Muscle of leg (tissue), 11 donors: ENCODE data around the gene DCAF4L1. TPM values are rescaled to one million over a fixed set of nuclear protein-coding genes. Genes with fewer than 3 reads are reported as not detected.

Experiments
- DNase-seq: peaks from one replicate; pipeline ENCODE4 v3.0.0; 2013
- H3K27ac ChIP-seq: one replicate; pipeline ENCODE4 v1.5.1; 2013; ENCODE audit warnings: mild to moderate bottlenecking, low read length, control low read depth
- H3K27me3 ChIP-seq: one replicate; pipeline ENCODE4 v1.6.1; 2013; ENCODE audit warnings: low read length; ENCODE audit not compliant: control insufficient read depth, insufficient read depth
- H3K36me3 ChIP-seq: one replicate; pipeline ENCODE4 v1.6.1; 2013; ENCODE audit warnings: low read length; ENCODE audit not compliant: control insufficient read depth, insufficient read depth
- H3K4me1 ChIP-seq: one replicate; pipeline ENCODE4 v1.6.1; 2013; ENCODE audit warnings: low read length; ENCODE audit not compliant: control insufficient read depth, insufficient read depth
- H3K4me3 ChIP-seq: one replicate; pipeline ENCODE4 v1.5.1; 2013; ENCODE audit warnings: low read length, control low read depth
- H3K9me3 ChIP-seq: replicated peaks from 2 replicates; pipeline ENCODE4 v1.6.1; 2013; ENCODE audit warnings: low read depth, low read length; ENCODE audit not compliant: control insufficient read depth
- WGBS: methylation state at CpG from one replicate; pipeline ENCODE4 v1.1.5; 2013; ENCODE audit warnings: missing lambda C conversion rate; ENCODE audit not compliant: insufficient coverage; 5-methylcytosine and 5-hydroxymethylcytosine counted together
- polyA plus RNA-seq, 8 donors: library from polyadenylated mRNA; unstranded; fragments of 120-200 nt; gene quantifications; one replicate each; pipeline versions ENCODE4 v1.2.1 to v1.2.3, GENCODE V29; 2013; ENCODE audit warnings: inconsistent platforms in 1 of 8, low replicate concordance in 1 of 8; ENCODE audit not compliant: insufficient read length in 8 of 8, insufficient read depth in 1 of 8
- total RNA-seq: library from RNA; stranded (reverse); fragments of 120-200 nt; gene quantifications from one replicate; pipeline ENCODE4 v1.2.4, GENCODE V29; 2013

Gene DCAF4L1
- total and polyA plus RNA-seq, 9 donors = 0.05 to 0.40 (median 0.18) TPM

DNA sequence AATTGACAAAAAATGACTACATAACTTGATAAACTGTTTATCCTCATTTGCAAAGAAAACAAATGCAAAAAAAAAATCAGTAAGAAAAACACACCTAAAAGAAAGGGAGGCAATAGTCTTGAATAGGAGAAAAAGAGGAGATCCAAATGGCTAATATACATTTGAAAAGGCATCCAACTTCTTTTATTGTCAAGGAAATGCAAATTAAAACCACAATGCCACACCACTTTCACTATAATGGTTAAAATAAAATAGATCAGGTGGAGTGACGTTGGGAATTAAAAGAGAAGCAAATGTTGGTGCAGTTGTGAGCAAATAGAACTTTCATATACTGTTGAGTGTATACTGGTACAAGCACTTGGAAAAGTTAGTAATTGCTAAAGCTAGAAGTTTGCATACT is 3.6 kb downstream of the DCAF4L1 start:
- no peaks in the 10 kb centered on the region for H3K9me3 ChIP-seq
- no peaks in the 10 kb centered on the region for H3K36me3 ChIP-seq
- WGBS = no CpG with 5 or more reads among the region's 1 CpG
- no peak for DNase-seq
- no peak overlapping the region for H3K27ac ChIP-seq
- H3K27me3 ChIP-seq = no peaks in the 10 kb centered on the region
- H3K4me1 ChIP-seq = no peaks in the 10 kb centered on the region
- H3K4me3 ChIP-seq = no peak overlapping the region

DNA sequence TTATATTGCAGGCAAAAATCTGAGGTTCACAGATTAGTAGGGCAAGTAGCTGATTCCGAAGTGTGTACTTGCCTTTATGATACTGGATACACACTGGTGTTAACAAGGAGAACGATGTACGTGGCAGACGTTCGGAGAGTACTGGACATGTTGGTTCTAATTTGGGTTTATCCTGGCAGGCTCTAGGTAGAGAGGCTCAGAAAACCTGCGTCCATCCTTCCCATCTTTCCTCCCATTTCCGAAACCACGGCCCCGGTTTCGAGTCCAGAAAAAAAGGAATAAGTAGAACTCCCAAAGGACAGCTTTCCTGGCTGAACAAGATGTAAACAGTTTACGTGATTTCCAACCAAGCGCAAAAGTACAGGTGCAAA is 8.4 kb downstream of the DCAF4L1 start:
- no peaks in the 10 kb centered on the region for H3K9me3 ChIP-seq
- 0% methylated on average over 3 of the region's 12 CpGs for WGBS
- H3K36me3 ChIP-seq = no peaks in the 10 kb centered on the region
- H3K27ac ChIP-seq = peak overlapping the region; percentile 69
- H3K4me3 ChIP-seq = peak overlapping the region; percentile 73
- no peaks in the 10 kb centered on the region for H3K27me3 ChIP-seq
- peaks cover 8% of the 10 kb centered on the region for H3K4me1 ChIP-seq
- DNase-seq = no peak

DNA sequence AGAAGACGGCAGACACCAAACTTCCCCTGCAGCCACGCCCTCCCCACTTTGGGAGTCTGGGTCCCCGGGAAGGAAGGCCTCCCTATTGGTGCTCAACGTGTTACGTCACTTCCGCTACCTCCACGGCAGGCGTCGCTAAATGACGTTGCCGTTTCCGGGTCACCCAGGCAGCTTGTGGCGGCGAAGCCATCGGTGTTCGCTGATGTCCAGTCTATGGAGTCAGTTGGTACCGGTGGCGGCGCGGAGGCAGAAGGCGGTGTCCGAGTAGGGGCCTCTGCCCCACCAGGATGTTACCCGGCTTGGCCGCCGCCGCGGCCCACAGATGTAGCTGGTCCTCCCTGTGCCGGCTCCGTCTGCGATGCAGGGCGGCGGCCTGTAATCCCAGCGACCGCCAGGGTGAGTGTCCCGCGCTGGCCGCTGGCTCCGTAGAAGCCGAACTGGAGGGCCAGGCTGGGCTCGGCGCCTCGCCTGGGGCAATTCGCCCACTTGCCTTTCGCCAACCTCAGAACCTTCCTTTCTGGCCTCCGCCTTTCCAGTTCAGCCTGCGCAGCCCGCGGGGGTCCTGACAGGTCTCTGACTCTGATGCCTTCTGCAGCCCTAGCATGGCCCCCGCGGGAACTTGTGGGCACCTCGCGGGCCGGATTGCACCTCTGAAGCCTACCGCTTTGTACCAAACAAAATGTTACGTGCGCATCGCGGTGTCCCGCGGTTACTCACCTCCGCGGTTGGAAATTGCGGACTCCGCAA is 9.0 kb downstream of the DCAF4L1 start, which contains the start of gene SLC30A9:
Gene SLC30A9, plus strand, starts transcription at position 166 of the 747 bp plus-strand sequence. Its CDS starts 122 bp downstream, at position 288.
- peak within 1 kb of the TSS; percentile 73 for H3K4me3 ChIP-seq
- H3K9me3 ChIP-seq = no peaks in the 10 kb centered on the region
- peak; percentile 99 for DNase-seq
- WGBS = under 1% methylated on average over 64 of the region's 64 CpGs
- no peaks in the 10 kb centered on the region for H3K27me3 ChIP-seq
- H3K27ac ChIP-seq = peak within 1 kb of the TSS; percentile 72
- no peaks in the 10 kb centered on the region for H3K36me3 ChIP-seq
- peaks cover 8% of the 10 kb centered on the region for H3K4me1 ChIP-seq

DNA sequence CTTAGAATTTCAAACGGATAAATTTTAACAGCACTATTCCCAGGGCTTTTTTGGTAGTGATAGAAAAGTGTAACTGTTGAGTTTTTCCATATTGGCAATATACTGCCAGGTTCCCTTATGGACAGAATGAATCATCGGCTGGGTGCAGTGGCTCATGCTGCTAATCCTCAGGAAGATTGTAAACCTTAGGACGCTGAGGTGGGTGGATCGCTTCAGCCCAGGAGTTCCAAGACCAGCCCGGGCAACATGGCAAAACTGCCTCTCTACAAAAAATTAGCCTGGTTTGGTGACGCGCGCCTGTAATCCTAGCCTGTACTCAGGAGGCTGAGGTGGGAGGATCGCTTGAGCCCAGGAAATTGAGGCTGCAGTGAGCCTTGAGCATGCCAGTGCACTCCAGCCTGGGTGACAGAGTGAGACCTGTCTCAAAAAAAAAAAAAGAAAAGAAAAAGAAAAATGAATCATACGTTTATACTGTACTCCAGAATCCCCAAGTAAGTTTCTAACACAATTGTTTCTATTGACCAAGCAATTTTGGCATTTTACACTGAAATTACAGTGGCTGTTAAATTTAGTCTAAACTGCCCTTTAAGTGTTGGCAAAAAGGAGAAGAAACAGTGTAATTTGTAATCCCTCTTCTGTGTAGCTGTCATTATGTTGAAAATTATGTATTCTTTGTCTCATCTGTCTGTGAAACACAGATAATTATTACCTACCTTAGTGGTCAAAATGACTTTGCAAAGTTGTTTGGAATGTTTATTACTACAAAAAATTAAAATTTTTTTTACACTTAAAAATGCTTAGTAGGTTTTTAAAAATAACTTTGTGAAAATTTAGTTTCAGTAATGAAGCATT is 10.6 kb downstream of the DCAF4L1 start:
- H3K4me1 ChIP-seq = peaks cover 8% of the 10 kb centered on the region
- WGBS = 94% methylated on average over 8 of the region's 10 CpGs

DNA sequence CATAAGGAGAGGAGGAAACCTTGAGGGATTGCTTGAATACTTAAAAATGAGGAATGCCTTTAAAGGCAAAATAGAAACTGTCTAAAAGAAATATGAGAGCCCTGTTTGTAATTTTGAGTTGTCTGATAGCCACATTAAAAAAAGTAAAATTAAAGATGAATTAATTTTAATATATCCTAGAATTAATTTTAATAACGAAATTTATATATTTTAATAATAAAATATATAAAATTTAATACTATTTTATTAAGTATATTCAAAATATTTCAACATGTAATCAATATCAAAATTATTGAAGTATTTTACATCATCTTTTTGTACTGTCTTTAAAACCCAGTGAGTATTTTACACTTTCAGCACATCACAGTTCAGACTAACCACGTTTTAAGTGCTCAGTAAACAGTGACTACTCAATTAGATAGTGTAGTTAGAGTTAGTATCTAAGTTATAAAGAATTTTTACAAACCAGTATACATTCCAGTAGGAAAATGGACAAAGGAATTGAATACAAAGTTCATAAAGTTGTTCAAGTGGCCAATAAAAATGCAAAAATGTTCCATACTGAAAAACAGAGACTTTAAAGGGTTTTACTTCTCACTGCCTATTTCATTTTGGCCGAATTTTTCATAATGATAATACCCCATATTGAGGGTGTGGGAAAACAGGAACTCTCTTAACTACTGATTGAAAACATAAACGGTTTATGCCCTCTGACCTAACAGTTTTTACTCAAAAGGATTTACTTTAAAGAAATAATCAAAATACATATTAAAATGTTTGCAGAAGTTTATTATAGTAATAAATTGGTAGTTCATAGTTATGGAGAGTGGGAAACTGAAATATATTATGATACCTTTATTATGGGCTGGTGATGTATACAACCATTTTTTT is 11.7 kb downstream of the DCAF4L1 start:
- H3K4me3 ChIP-seq = no peak overlapping the region
- no peaks in the 10 kb centered on the region for H3K27me3 ChIP-seq
- WGBS = no CpG with 5 or more reads among the region's 4 CpGs
- peaks cover 8% of the 10 kb centered on the region for H3K4me1 ChIP-seq
- no peaks in the 10 kb centered on the region for H3K9me3 ChIP-seq
- no peaks in the 10 kb centered on the region for H3K36me3 ChIP-seq
- H3K27ac ChIP-seq = no peak overlapping the region
- DNase-seq = no peak

More for the DNA sequence above, 10.6 kb downstream of the DCAF4L1 start:
- DNase-seq = no peak
- no peaks in the 10 kb centered on the region for H3K36me3 ChIP-seq
- H3K4me3 ChIP-seq = no peak overlapping the region
- H3K27ac ChIP-seq = no peak overlapping the region
- no peaks in the 10 kb centered on the region for H3K9me3 ChIP-seq
- H3K27me3 ChIP-seq = no peaks in the 10 kb centered on the region

DNA sequence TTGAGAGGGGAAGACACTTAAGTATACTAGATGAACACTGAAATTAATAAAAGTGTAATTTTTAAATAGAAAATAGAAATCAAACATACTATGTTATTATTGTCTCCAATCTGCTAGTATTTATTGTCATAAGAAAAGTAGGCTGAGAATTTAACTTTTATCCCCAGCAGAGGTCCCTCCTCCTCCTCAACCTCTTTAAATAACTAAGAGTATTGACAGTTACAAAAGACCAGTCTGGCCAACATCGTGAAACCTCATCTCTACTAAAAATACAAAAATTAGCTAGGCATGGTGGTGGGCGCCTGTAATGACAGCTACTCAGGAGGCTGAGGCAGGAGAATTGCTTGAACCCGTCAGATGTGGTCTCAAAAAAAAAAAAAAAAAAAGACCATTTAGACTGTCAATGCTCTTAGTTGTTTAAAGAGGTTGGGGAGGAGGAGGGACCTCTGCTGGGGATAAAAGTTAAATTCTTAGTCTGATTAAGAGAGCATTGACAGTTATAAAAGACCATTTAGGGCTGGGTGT is 13.0 kb downstream of the DCAF4L1 start:
- Histone ChIP-seq H3K4me1 (peaks cover 8% of the 10 kb centered on the region), H3K4me3 (no peak overlapping the region), H3K27me3 (no peaks in the 10 kb centered on the region), H3K9me3 (no peaks in the 10 kb centered on the region), H3K36me3 (peaks cover 2% of the 10 kb centered on the region), H3K27ac (no peak overlapping the region)
- DNase-seq = no peak
- WGBS = no CpG with 5 or more reads among the region's 3 CpGs

DNA sequence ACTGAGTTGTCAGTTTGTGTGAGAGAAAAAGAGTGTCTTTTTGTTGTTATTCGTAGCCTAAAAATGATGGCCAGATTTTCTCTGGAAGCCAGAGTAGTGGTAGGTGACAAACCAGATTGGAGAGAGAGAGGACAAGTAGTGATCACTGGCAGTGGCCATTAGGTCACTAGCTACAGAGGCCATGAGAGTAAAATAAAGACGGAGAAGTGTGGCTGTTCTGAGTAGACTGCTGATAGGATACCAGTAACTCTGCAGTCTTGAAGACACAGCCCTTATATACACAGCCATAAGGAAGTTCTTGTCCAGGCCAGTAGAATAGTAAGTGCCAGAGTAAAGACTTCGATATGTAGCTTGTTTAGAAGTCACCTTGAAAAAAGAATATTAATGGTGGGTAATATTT is 16.5 kb downstream of the DCAF4L1 start:
- H3K27me3 ChIP-seq = no peaks in the 10 kb centered on the region
- H3K4me1 ChIP-seq = no peaks in the 10 kb centered on the region
- peaks cover 2% of the 10 kb centered on the region for H3K36me3 ChIP-seq
- WGBS = 88% methylated on average over 1 of the region's 3 CpGs
- H3K9me3 ChIP-seq = no peaks in the 10 kb centered on the region
- no peak overlapping the region for H3K4me3 ChIP-seq
- DNase-seq = no peak
- no peak overlapping the region for H3K27ac ChIP-seq

DNA sequence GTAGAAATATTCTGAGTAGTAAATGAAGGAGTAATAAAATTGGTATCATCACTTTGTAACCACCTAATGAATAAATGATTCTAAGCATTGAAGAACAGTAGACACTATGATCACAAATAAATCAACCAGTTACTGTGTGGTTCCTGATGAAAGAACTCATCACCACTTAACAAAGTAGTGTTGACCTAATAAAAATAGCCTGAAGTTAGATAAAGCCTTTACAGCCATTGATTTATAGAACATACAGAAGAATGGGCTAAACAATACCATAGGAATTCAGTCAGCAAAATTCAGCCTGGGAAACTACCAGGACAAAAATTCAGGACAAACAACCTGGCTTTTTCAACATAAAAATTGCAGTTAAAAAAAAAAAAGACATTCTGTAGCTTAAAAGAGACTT is 17.8 kb downstream of the DCAF4L1 start:
- no peaks in the 10 kb centered on the region for H3K4me1 ChIP-seq
- no peaks in the 10 kb centered on the region for H3K27me3 ChIP-seq
- DNase-seq = no peak
- H3K27ac ChIP-seq = no peak overlapping the region
- no peaks in the 10 kb centered on the region for H3K9me3 ChIP-seq
- peaks cover 2% of the 10 kb centered on the region for H3K36me3 ChIP-seq
- no peak overlapping the region for H3K4me3 ChIP-seq

DNA sequence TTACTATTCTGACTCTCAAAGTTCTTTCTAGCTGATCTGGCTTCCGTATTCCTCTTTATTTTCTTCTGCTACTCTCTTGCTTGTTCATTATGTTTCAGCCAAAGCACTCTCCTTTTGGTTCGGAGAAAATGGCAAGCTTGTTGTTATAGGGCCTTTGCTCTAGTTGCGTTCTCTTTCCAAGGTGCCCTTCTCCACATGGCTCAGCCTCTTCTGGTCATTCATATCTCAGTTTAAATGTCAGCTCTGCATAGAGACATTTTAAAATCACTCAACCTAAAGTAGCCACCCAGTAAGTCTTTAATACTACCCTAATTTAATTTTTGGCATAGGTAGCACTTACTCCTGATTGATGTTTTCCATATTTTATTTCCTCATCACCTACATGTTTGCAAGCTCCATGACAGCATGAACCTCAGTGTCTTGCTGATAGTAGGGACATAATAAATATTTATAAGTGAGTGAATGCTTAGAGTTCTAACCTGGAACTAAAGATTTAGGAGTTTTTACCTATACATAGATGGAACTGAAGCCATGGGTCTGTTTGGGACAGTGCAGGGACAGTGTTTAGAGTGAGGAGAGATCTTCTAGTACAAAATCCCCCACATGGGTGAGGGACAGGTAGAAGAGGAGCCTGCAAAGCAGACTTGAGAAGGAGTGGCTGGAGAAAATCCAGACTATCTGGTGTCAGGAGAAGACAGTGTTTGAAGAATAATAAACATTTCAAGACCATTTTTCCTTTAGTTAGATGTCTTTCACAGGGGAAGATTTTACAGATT is 26.6 kb downstream of the DCAF4L1 start:
- no peaks in the 10 kb centered on the region for H3K9me3 ChIP-seq
- no peaks in the 10 kb centered on the region for H3K27me3 ChIP-seq
- H3K27ac ChIP-seq = no peak overlapping the region
- H3K4me3 ChIP-seq = no peak overlapping the region
- peaks cover 4% of the 10 kb centered on the region for H3K36me3 ChIP-seq
- DNase-seq = no peak
- H3K4me1 ChIP-seq = no peaks in the 10 kb centered on the region
- WGBS = 100% methylated on average over 1 of the region's 3 CpGs
